ENCODE data around the gene TCF12. TPM values are rescaled to one million over a fixed set of nuclear protein-coding genes. Genes with fewer than 3 reads are reported as not detected.

Gene TCF12
- total RNA-seq, 1 experiment from 2014 or later = 102 TPM

DNA sequence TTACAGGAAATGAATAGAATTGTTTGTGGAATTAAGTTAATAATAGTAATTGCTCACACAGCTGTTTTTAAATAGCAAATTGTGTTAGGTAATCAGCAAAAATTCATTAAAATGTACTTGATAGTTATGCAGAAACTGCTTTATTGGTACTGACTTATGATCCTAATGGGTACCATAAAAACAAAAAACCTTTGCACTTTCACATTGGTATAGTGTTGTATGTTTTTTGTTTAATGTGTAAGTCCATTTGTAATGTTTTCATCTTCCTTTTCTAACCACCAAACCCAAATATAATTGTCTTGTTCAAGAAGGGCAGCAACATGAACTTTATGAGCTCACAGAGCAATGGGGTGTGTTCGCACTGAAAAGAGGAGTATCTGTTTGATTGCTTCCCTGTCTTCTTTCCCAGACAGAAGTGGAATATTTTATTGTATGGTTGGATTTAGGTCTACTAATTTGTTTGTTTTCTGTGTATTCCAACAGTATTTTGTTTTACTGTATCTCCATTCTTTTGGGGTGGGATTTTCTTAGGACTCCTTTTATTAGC is 135.8 kb downstream of the TCF12 start:
- DNase-seq (ENCODE audit: low read depth, low spot score) (no peak), ATAC-seq (no peak)
- TF ChIP-seq, protein P1, sequence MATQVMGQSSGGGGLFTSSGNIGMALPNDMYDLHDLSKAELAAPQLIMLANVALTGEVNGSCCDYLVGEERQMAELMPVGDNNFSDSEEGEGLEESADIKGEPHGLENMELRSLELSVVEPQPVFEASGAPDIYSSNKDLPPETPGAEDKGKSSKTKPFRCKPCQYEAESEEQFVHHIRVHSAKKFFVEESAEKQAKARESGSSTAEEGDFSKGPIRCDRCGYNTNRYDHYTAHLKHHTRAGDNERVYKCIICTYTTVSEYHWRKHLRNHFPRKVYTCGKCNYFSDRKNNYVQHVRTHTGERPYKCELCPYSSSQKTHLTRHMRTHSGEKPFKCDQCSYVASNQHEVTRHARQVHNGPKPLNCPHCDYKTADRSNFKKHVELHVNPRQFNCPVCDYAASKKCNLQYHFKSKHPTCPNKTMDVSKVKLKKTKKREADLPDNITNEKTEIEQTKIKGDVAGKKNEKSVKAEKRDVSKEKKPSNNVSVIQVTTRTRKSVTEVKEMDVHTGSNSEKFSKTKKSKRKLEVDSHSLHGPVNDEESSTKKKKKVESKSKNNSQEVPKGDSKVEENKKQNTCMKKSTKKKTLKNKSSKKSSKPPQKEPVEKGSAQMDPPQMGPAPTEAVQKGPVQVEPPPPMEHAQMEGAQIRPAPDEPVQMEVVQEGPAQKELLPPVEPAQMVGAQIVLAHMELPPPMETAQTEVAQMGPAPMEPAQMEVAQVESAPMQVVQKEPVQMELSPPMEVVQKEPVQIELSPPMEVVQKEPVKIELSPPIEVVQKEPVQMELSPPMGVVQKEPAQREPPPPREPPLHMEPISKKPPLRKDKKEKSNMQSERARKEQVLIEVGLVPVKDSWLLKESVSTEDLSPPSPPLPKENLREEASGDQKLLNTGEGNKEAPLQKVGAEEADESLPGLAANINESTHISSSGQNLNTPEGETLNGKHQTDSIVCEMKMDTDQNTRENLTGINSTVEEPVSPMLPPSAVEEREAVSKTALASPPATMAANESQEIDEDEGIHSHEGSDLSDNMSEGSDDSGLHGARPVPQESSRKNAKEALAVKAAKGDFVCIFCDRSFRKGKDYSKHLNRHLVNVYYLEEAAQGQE (IDR thresholded peaks at IDR 0.05; ENCODE audit: insufficient read depth in 1 of 2, low read depth in 2 of 2, low read length in 1 of 2) = no peak
- TF ChIP-seq SIN3A (IDR thresholded peaks at IDR 0.05; ENCODE audit: borderline replicate concordance, insufficient read depth, low read depth, low read length) (no peak), CTCF (IDR thresholded peaks at IDR 0.05) (no peak), TCF7L2 (IDR thresholded peaks at IDR 0.05; ENCODE audit: low read depth, low read length) (no peak), POLR2AphosphoS5 (IDR thresholded peaks at IDR 0.05; ENCODE audit: low read depth, low read length) (no peak)
- ChIA-PET POLR2A (interaction anchor here (0.6 to 0.7 kb wide), 2 partner anchors 22 to 86 kb away, joined by 3 to 10 read pairs; no protein-coding TSS in a partner anchor), CTCF (no interaction called here)
- H3K27me3 ChIP-seq (ENCODE audit: control insufficient read depth, insufficient read depth, low read length) = no peaks in the 10 kb centered on the region
- intact Hi-C loops (cut with micrococcal nuclease; ENCODE audit: unreplicated experiment) = no loop called here
- no TSS peak for BruUV-seq (replicated peaks)
- no peaks in the 10 kb centered on the region; the same call in 1 of the 2 replicates for H3K4me1 ChIP-seq (ENCODE audit: control insufficient read depth, insufficient read depth, low read length)
- H3K27ac ChIP-seq (ENCODE audit: low read length) = no peak overlapping the region
- H3K36me3 ChIP-seq (ENCODE audit: control insufficient read depth, insufficient read depth, low read length) = no peaks in the 10 kb centered on the region
- no peaks in the 10 kb centered on the region for H3K9me3 ChIP-seq (ENCODE audit: control insufficient read depth, insufficient read depth, low read depth, low read length)
- in situ Hi-C loops (cut with HindIII; ENCODE audit: low pct_unique_long_range_greater_than_20kb, low sequenced_read_pairs) = no loop called here
- no peak overlapping the region for H3K4me3 ChIP-seq (ENCODE audit: low read depth in 2 of 2, low read length in 2 of 2)

GRCh38 chr15:57056357-57056756 is 137.9 kb downstream of the TCF12 start:
- ChIA-PET POLR2A (no interaction called here), CTCF (no interaction called here)
- ATAC-seq (no peak), DNase-seq (ENCODE audit: low read depth, low spot score) (no peak)
- intact Hi-C loops (cut with micrococcal nuclease; ENCODE audit: unreplicated experiment) (no loop called here), in situ Hi-C loops (cut with HindIII; ENCODE audit: low pct_unique_long_range_greater_than_20kb, low sequenced_read_pairs) (no loop called here)
- H3K27me3 ChIP-seq (ENCODE audit: control insufficient read depth, insufficient read depth, low read length) = no peaks in the 10 kb centered on the region
- H3K36me3 ChIP-seq (ENCODE audit: control insufficient read depth, insufficient read depth, low read length) = no peaks in the 10 kb centered on the region
- H3K4me3 ChIP-seq (ENCODE audit: low read depth in 2 of 2, low read length in 2 of 2) = no peak overlapping the region
- no peak overlapping the region for H3K27ac ChIP-seq (ENCODE audit: low read length)
- BruUV-seq (replicated peaks) = no TSS peak
- TF ChIP-seq SIN3A (IDR thresholded peaks at IDR 0.05; ENCODE audit: borderline replicate concordance, insufficient read depth, low read depth, low read length) (no peak), POLR2AphosphoS5 (IDR thresholded peaks at IDR 0.05; ENCODE audit: low read depth, low read length) (no peak), CTCF (IDR thresholded peaks at IDR 0.05) (no peak), TCF7L2 (IDR thresholded peaks at IDR 0.05; ENCODE audit: low read depth, low read length) (no peak)
- TF ChIP-seq, protein P1 (IDR thresholded peaks at IDR 0.05; ENCODE audit: insufficient read depth in 1 of 2, low read depth in 2 of 2, low read length in 1 of 2) = no peak
- no peaks in the 10 kb centered on the region for H3K9me3 ChIP-seq (ENCODE audit: control insufficient read depth, insufficient read depth, low read depth, low read length)
- H3K4me1 ChIP-seq (ENCODE audit: control insufficient read depth, insufficient read depth, low read length) = no peaks in the 10 kb centered on the region; the same call in 1 of the 2 replicates
